Fibroblast of skin of scalp (primary cell): ENCODE data around the gene FOXP1.

Source experiments
- DNase-seq: peaks from one replicate; pipeline ENCODE4 v3.0.0-alpha.2; 2013

The FOXP1 gene

GRCh38 chr3:71050538-71051258 is 532.8 kb downstream of the FOXP1 start:
- DNase-seq = peak; percentile 71

- DNase-seq = peak; percentile 78
Measured at GRCh38 chr3:71050166-71050537, 533.4 kb downstream of the FOXP1 start.

- DNase-seq = no peak
Measured at GRCh38 chr3:71048948-71049347, 534.6 kb downstream of the FOXP1 start.

- DNase-seq = no peak
Measured at GRCh38 chr3:71047616-71048531, 535.7 kb downstream of the FOXP1 start.

GRCh38 chr3:71046791-71047190 is 536.7 kb downstream of the FOXP1 start:
- DNase-seq = no peak

- DNase-seq = no peak
Measured at GRCh38 chr3:71045917-71046282, 537.6 kb downstream of the FOXP1 start.

GRCh38 chr3:71045212-71045916 is 538.2 kb downstream of the FOXP1 start:
- no peak for DNase-seq

- no peak for DNase-seq
Measured at GRCh38 chr3:71042759-71043158, 540.8 kb downstream of the FOXP1 start.

GRCh38 chr3:71041371-71041770 is 542.2 kb downstream of the FOXP1 start:
- DNase-seq = no peak

- DNase-seq = no peak
Measured at GRCh38 chr3:71039332-71039731, 544.2 kb downstream of the FOXP1 start.

GRCh38 chr3:71037775-71038174 is 545.8 kb downstream of the FOXP1 start:
- DNase-seq = no peak

- DNase-seq = peak; percentile 25
Measured at GRCh38 chr3:71035886-71036285, 547.6 kb downstream of the FOXP1 start.

- peak; percentile 84 for DNase-seq
Measured at GRCh38 chr3:71035314-71035713, 548.2 kb downstream of the FOXP1 start.

GRCh38 chr3:71033681-71034220 is 549.8 kb downstream of the FOXP1 start:
- DNase-seq = no peak

GRCh38 chr3:71031914-71032521 is 551.5 kb downstream of the FOXP1 start:
- DNase-seq = peak; percentile 13

- no peak for DNase-seq
Measured at GRCh38 chr3:71031181-71031580, 552.3 kb downstream of the FOXP1 start.

- no peak for DNase-seq
Measured at GRCh38 chr3:71030748-71031147, 552.8 kb downstream of the FOXP1 start.

GRCh38 chr3:71029770-71030169 is 553.8 kb downstream of the FOXP1 start:
- DNase-seq = no peak

- DNase-seq = no peak
Measured at GRCh38 chr3:71028802-71029201, 554.7 kb downstream of the FOXP1 start.

- DNase-seq = no peak
Measured at GRCh38 chr3:71028184-71028583, 555.3 kb downstream of the FOXP1 start.

GRCh38 chr3:71026634-71027578 is 556.6 kb downstream of the FOXP1 start:
- DNase-seq = peak; percentile 68
